Measurements from ENCODE around the gene STMP1.
"Not testable (repeated sequence)": the region's sequence is repeated elsewhere in the genome, so short reads cannot be mapped to it uniquely, and the experiment has no call there.

Gene STMP1

GRCh38 chr7:135620447-135620846 lies 41.9 kb upstream of the STMP1 start:
- Histone ChIP-seq H4K8ac (ENCODE audit: low read depth, low read length) (no peak overlapping the region), H2BK5ac (ENCODE audit: low read length) (no peak overlapping the region), H3K27me3 (ENCODE audit: control insufficient read depth in 3 of 3, insufficient read depth in 3 of 3, low read depth in 1 of 3, low read length in 3 of 3) (no peaks in the 10 kb centered on the region), H3K4ac (ENCODE audit: low read length) (no peak overlapping the region), H2AFZ (ENCODE audit: low read length) (no peak overlapping the region), H3K9ac (ENCODE audit: low read depth, low read length, poor library complexity) (no peak overlapping the region), H3K4me3 (ENCODE audit: low read length in 2 of 2) (no peak overlapping the region), H3K9me3 (replicated peaks in 1 of 2; ENCODE audit: control insufficient read depth in 2 of 2, insufficient read depth in 1 of 2, low read depth in 1 of 2, low read length in 2 of 2) (no peaks in the 10 kb centered on the region), H3K36me3 (replicated peaks in 1 of 2; ENCODE audit: control insufficient read depth in 2 of 2, insufficient read depth in 2 of 2, low read length in 2 of 2) (peaks cover 23 to 97% of the 10 kb centered on the region in 2 donors), H2BK120ac (ENCODE audit: low read depth, low read length) (no peak overlapping the region), H3K4me2 (ENCODE audit: insufficient read depth, low read length, poor library complexity, severe bottlenecking) (no peak overlapping the region), H2BK15ac (ENCODE audit: low read length) (no peak overlapping the region), H3K27ac (replicated peaks; ENCODE audit: low read length) (no peak overlapping the region), H3K23ac (ENCODE audit: low read depth, low read length, poor library complexity) (no peak overlapping the region), H4K91ac (ENCODE audit: low read depth, low read length, poor library complexity) (no peak overlapping the region), H3K18ac (ENCODE audit: low read length) (no peak overlapping the region), H3K4me1 (ENCODE audit: control insufficient read depth in 2 of 2, insufficient read depth in 1 of 2, low read depth in 1 of 2, low read length in 2 of 2) (no peaks in the 10 kb centered on the region), H2AK5ac (ENCODE audit: low read depth, low read length) (no peak overlapping the region), H3K79me1 (ENCODE audit: low read depth, low read length) (no peaks in the 10 kb centered on the region), H3K14ac (ENCODE audit: low read length) (no peak overlapping the region), H2BK12ac (ENCODE audit: low read length) (no peak overlapping the region)
- DNase-seq (ENCODE audit: low spot score) = no peak
- no CpG with 5 or more reads among the region's 2 CpGs for WGBS, 2 donors (ENCODE audit: extremely low coverage in 2 of 2, insufficient read length in 2 of 2, insufficient replicate concordance in 1 of 2)

GRCh38 chr7:135620980-135621850 lies 41.1 kb upstream of the STMP1 start:
- H3K18ac ChIP-seq (ENCODE audit: low read length) = no peak overlapping the region
- no peak overlapping the region for H4K91ac ChIP-seq (ENCODE audit: low read depth, low read length, poor library complexity)
- H3K4me3 ChIP-seq (ENCODE audit: low read length in 2 of 2) = no peak overlapping the region
- H3K36me3 ChIP-seq (replicated peaks in 1 of 2; ENCODE audit: control insufficient read depth in 2 of 2, insufficient read depth in 2 of 2, low read length in 2 of 2) = peaks cover 24 to 97% of the 10 kb centered on the region in 2 donors
- no peak overlapping the region for H4K8ac ChIP-seq (ENCODE audit: low read depth, low read length)
- no peak overlapping the region for H3K4me2 ChIP-seq (ENCODE audit: insufficient read depth, low read length, poor library complexity, severe bottlenecking)
- no peak overlapping the region for H3K27ac ChIP-seq (replicated peaks; ENCODE audit: low read length)
- no peaks in the 10 kb centered on the region for H3K27me3 ChIP-seq (ENCODE audit: control insufficient read depth in 3 of 3, insufficient read depth in 3 of 3, low read depth in 1 of 3, low read length in 3 of 3)
- H3K4ac ChIP-seq (ENCODE audit: low read length) = no peak overlapping the region
- no peak overlapping the region for H3K23ac ChIP-seq (ENCODE audit: low read depth, low read length, poor library complexity)
- no peak overlapping the region for H2AK5ac ChIP-seq (ENCODE audit: low read depth, low read length)
- no peak overlapping the region for H2BK120ac ChIP-seq (ENCODE audit: low read depth, low read length)
- no peaks in the 10 kb centered on the region for H3K79me1 ChIP-seq (ENCODE audit: low read depth, low read length)
- peak; percentile 58 for DNase-seq (ENCODE audit: low spot score)
- no peak overlapping the region for H3K14ac ChIP-seq (ENCODE audit: low read length)
- no peak overlapping the region for H2BK5ac ChIP-seq (ENCODE audit: low read length)
- H2BK15ac ChIP-seq (ENCODE audit: low read length) = no peak overlapping the region
- WGBS, 2 donors (ENCODE audit: extremely low coverage in 2 of 2, insufficient read length in 2 of 2, insufficient replicate concordance in 1 of 2) = no CpG with 5 or more reads among the region's 1 CpG
- H3K9me3 ChIP-seq (replicated peaks in 1 of 2; ENCODE audit: control insufficient read depth in 2 of 2, insufficient read depth in 1 of 2, low read depth in 1 of 2, low read length in 2 of 2) = no peaks in the 10 kb centered on the region
- no peaks in the 10 kb centered on the region for H3K4me1 ChIP-seq (ENCODE audit: control insufficient read depth in 2 of 2, insufficient read depth in 1 of 2, low read depth in 1 of 2, low read length in 2 of 2)
- H3K9ac ChIP-seq (ENCODE audit: low read depth, low read length, poor library complexity) = no peak overlapping the region
- H2BK12ac ChIP-seq (ENCODE audit: low read length) = no peak overlapping the region
- no peak overlapping the region for H2AFZ ChIP-seq (ENCODE audit: low read length)

- Histone ChIP-seq H3K9ac (ENCODE audit: low read depth, low read length, poor library complexity) (no peak overlapping the region), H3K4me3 (ENCODE audit: low read length in 2 of 2) (no peak overlapping the region), H3K4me1 (ENCODE audit: control insufficient read depth in 2 of 2, insufficient read depth in 1 of 2, low read depth in 1 of 2, low read length in 2 of 2) (no peaks in the 10 kb centered on the region), H3K27me3 (ENCODE audit: control insufficient read depth in 3 of 3, insufficient read depth in 3 of 3, low read depth in 1 of 3, low read length in 3 of 3) (no peaks in the 10 kb centered on the region), H2BK120ac (ENCODE audit: low read depth, low read length) (no peak overlapping the region), H2AK5ac (ENCODE audit: low read depth, low read length) (no peak overlapping the region), H2BK12ac (ENCODE audit: low read length) (no peak overlapping the region), H3K36me3 (replicated peaks in 1 of 2; ENCODE audit: control insufficient read depth in 2 of 2, insufficient read depth in 2 of 2, low read length in 2 of 2) (peaks cover 20 to 98% of the 10 kb centered on the region in 2 donors), H3K14ac (ENCODE audit: low read length) (no peak overlapping the region), H3K9me3 (replicated peaks in 1 of 2; ENCODE audit: control insufficient read depth in 2 of 2, insufficient read depth in 1 of 2, low read depth in 1 of 2, low read length in 2 of 2) (no peaks in the 10 kb centered on the region), H2BK15ac (ENCODE audit: low read length) (no peak overlapping the region), H3K79me1 (ENCODE audit: low read depth, low read length) (no peaks in the 10 kb centered on the region), H3K27ac (replicated peaks; ENCODE audit: low read length) (no peak overlapping the region), H4K8ac (ENCODE audit: low read depth, low read length) (no peak overlapping the region), H3K23ac (ENCODE audit: low read depth, low read length, poor library complexity) (no peak overlapping the region), H3K4ac (ENCODE audit: low read length) (no peak overlapping the region), H2AFZ (ENCODE audit: low read length) (no peak overlapping the region), H2BK5ac (ENCODE audit: low read length) (no peak overlapping the region), H4K91ac (ENCODE audit: low read depth, low read length, poor library complexity) (no peak overlapping the region), H3K18ac (ENCODE audit: low read length) (no peak overlapping the region), H3K4me2 (ENCODE audit: insufficient read depth, low read length, poor library complexity, severe bottlenecking) (no peak overlapping the region)
- no peak for DNase-seq (ENCODE audit: low spot score)
- WGBS, 2 donors (ENCODE audit: extremely low coverage in 2 of 2, insufficient read length in 2 of 2, insufficient replicate concordance in 1 of 2) = no CpG with 5 or more reads among the region's 7 CpGs
These were observed 28.0 kb upstream of the STMP1 start for GRCh38 chr7:135634191-135634878.

- H2BK15ac ChIP-seq (ENCODE audit: low read length); H3K4me1 ChIP-seq (ENCODE audit: control insufficient read depth in 2 of 2, insufficient read depth in 1 of 2, low read depth in 1 of 2, low read length in 2 of 2); H3K9ac ChIP-seq (ENCODE audit: low read depth, low read length, poor library complexity); H3K14ac ChIP-seq (ENCODE audit: low read length); H3K23ac ChIP-seq (ENCODE audit: low read depth, low read length, poor library complexity); H3K4me3 ChIP-seq (ENCODE audit: low read length in 2 of 2); H3K27ac ChIP-seq (replicated peaks; ENCODE audit: low read length); H3K4me2 ChIP-seq (ENCODE audit: insufficient read depth, low read length, poor library complexity, severe bottlenecking); H3K9me3 ChIP-seq (replicated peaks in 1 of 2; ENCODE audit: control insufficient read depth in 2 of 2, insufficient read depth in 1 of 2, low read depth in 1 of 2, low read length in 2 of 2); H2AK5ac ChIP-seq (ENCODE audit: low read depth, low read length); H3K4ac ChIP-seq (ENCODE audit: low read length); H4K91ac ChIP-seq (ENCODE audit: low read depth, low read length, poor library complexity); H4K8ac ChIP-seq (ENCODE audit: low read depth, low read length); H2AFZ ChIP-seq (ENCODE audit: low read length); H3K79me1 ChIP-seq (ENCODE audit: low read depth, low read length); H2BK5ac ChIP-seq (ENCODE audit: low read length); H2BK12ac ChIP-seq (ENCODE audit: low read length); H2BK120ac ChIP-seq (ENCODE audit: low read depth, low read length); H3K18ac ChIP-seq (ENCODE audit: low read length); H3K27me3 ChIP-seq (ENCODE audit: control insufficient read depth in 3 of 3, insufficient read depth in 3 of 3, low read depth in 1 of 3, low read length in 3 of 3); DNase-seq (ENCODE audit: low spot score): not testable (repeated sequence)
- H3K36me3 ChIP-seq (replicated peaks in 1 of 2; ENCODE audit: control insufficient read depth in 2 of 2, insufficient read depth in 2 of 2, low read length in 2 of 2) = peaks cover 22 to 100% of the 10 kb centered on the region in 2 donors
These were observed 22.6 kb upstream of the STMP1 start for GRCh38 chr7:135639690-135640089.

Measured in neuronal stem cell (in vitro differentiated cells).